Naive thymus-derived CD8-positive, alpha-beta T cell (primary cell): ENCODE results near the gene ZNF665. TPM values are rescaled to one million over a fixed set of nuclear protein-coding genes. Genes with fewer than 3 reads are reported as not detected.
"Not testable (repeated sequence)": the region's sequence is repeated elsewhere in the genome, so short reads cannot be mapped to it uniquely, and the experiment has no call there.

Source experiments
- ATAC-seq, 2 donors: fragments of 150-1000 bp; cut with Tn5 transposase in 1 of 2; sonication (Bioruptor Pico), chemical (Tn5 transposase) in 1 of 2; 1 replicate in 1 of 2; 2 replicates in 1 of 2; pipeline ENCODE4 v1.10.0; 2021; ENCODE audit warnings: mild to moderate bottlenecking in 2 of 2, moderate library complexity in 2 of 2
- POLR2A ChIA-PET: fragments of 350-600 bp; sonication (Branson Sonifier 250); formaldehyde crosslinking; loops from one replicate; lab custom pipeline; 2021; ENCODE audit warnings: antibody characterized with exemption; lab: Charles Lee
- DNase-seq, 10 donors: peaks; one replicate each; pipeline versions ENCODE4 v3.0.0 to v3.0.0-alpha.2; 2020 to 2022
- H3K27ac Mint-ChIP-seq, 10 donors: one replicate each; pipeline ENCODE4 v1.8.0; 2020 to 2022; ENCODE audit warnings: mild to moderate bottlenecking in 10 of 10, mixed read lengths in 10 of 10, moderate library complexity in 4 of 10, inconsistent platforms in 1 of 10
- H3K27me3 Mint-ChIP-seq, 5 donors: one replicate each; pipeline ENCODE4 v1.8.0; 2021 to 2022; ENCODE audit warnings: mixed read lengths in 5 of 5
- H3K36me3 Mint-ChIP-seq, 3 donors: one replicate each; pipeline ENCODE4 v1.8.0; 2020 to 2022; ENCODE audit warnings: mixed read lengths in 3 of 3, mild to moderate bottlenecking in 2 of 3, inconsistent platforms in 1 of 3
- H3K4me1 Mint-ChIP-seq, 4 donors: one replicate each; pipeline ENCODE4 v1.8.0; 2021 to 2022; ENCODE audit warnings: mixed read lengths in 4 of 4
- H3K4me3 Mint-ChIP-seq, 10 donors: one replicate each; pipeline ENCODE4 v1.8.0; 2020 to 2022; ENCODE audit warnings: mild to moderate bottlenecking in 10 of 10, mixed read lengths in 10 of 10, moderate library complexity in 6 of 10, inconsistent platforms in 1 of 10
- H3K9me3 Mint-ChIP-seq, 9 donors: one replicate each; pipeline ENCODE4 v1.8.0; 2020 to 2022; ENCODE audit warnings: mixed read lengths in 9 of 9, mild to moderate bottlenecking in 3 of 9, inconsistent platforms in 1 of 9, moderate library complexity in 1 of 9
- polyA plus RNA-seq, 3 donors: library from polyadenylated mRNA; unstranded; fragments of 300-500 nt; fragmentation: Illumina TruSeq; gene quantifications; one replicate each; pipeline ENCODE4 v1.2.3, GENCODE V29; 2021
- total RNA-seq, 8 experiments: library from RNA in 2 of 8; stranded (reverse) in 2 of 8; gene quantifications; one replicate each; pipeline ENCODE4 v1.2.3 and lab custom pipeline; 2021 to 2026

Gene ZNF665
- total and polyA plus RNA-seq, 5 experiments from 2014 or later: 7.5 to 15.3 (median 10.1) TPM

DNA sequence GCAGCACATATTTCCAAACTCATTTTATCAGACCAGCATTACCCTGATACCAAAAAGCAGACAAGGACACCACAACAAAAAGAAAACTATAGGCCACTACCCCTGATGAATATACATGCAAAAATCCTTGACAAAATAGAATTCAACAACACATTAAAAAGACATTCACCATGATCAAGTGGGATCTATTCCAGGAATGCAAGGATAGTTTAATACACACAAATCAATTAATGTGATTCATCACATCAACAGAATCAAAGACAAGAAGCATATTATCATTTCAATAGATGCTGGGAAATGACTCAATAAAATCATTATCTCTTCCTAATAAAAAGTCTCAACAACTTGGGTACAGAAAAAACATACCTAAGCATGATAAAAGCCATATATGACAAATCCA lies 45.5 kb downstream of the ZNF665 start:
- H3K27ac Mint-ChIP-seq: no peak overlapping the region
- no peak for DNase-seq
- no peaks in the 10 kb centered on the region for H3K27me3 Mint-ChIP-seq
- ATAC-seq: no peak
- peaks cover 61 to 88% (median 88%) of the 10 kb centered on the region in 3 donors for H3K36me3 Mint-ChIP-seq
- peak overlapping the region in 1 of 10 donors; percentile 6 for H3K4me3 Mint-ChIP-seq
- POLR2A ChIA-PET: no interaction called here
- H3K9me3 Mint-ChIP-seq: peaks cover 10 to 93% (median 45%) of the 10 kb centered on the region in 9 donors
- H3K4me1 Mint-ChIP-seq: no peaks in the 10 kb centered on the region

DNA sequence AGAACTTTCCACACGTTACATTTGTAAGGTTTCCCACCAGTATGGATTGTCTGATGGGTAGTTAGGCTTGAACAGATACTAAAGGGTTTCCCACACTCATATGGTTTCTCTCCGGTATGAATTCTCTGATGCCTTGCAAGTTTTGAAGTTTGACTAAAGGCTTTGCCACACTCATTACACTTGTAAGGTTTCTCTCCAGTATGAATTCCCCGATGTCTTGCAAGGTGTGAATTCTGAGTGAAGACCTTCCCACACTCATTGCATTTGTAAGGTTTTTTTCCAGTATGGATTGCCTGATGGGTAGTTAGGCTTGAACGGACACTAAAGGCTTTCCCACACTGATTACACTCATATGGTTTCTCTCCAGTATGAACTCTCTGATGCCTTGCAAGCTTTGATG lies 52.8 kb downstream of the ZNF665 start:
- ATAC-seq (no peak), DNase-seq (no peak)
- no peak overlapping the region for H3K27ac Mint-ChIP-seq
- no peaks in the 10 kb centered on the region for H3K27me3 Mint-ChIP-seq
- no peaks in the 10 kb centered on the region for H3K4me1 Mint-ChIP-seq
- H3K9me3 Mint-ChIP-seq: peaks cover 12 to 93% (median 62%) of the 10 kb centered on the region in 9 donors
- POLR2A ChIA-PET: no interaction called here
- H3K4me3 Mint-ChIP-seq: no peak overlapping the region
- H3K36me3 Mint-ChIP-seq: peaks cover 32 to 72% (median 65%) of the 10 kb centered on the region in 3 donors

DNA sequence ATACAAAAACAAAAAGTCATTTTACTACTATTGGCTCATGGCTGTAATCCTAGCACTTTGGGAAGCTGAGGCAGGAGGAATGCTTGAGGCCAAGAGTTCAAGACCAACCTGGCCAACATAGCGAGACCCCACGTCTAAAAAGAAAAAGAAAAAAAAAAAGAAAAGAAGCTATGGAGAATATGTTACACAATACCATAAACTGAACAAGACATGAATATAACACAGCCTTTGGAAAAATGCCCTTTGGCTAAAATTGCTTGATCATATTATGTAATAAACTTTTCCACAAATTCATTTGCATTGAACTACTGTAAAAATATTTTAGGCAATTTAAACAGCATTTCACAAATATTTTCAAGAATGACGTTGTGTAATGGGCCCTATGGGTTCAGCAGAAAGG lies 56.7 kb downstream of the ZNF665 start:
- DNase-seq (no peak), ATAC-seq (no peak)
- H3K27ac Mint-ChIP-seq: no peak overlapping the region
- H3K4me1 Mint-ChIP-seq: peaks cover 8 to 12% (median 9%) of the 10 kb centered on the region in 4 donors
- H3K27me3 Mint-ChIP-seq: peaks cover 0 to 7% (median 5%) of the 10 kb centered on the region in 5 donors
- H3K4me3 Mint-ChIP-seq: no peak overlapping the region
- H3K9me3 Mint-ChIP-seq: peaks cover 8 to 95% (median 55%) of the 10 kb centered on the region in 9 donors
- POLR2A ChIA-PET: no interaction called here
- peaks cover 0 to 55% (median 47%) of the 10 kb centered on the region in 3 donors for H3K36me3 Mint-ChIP-seq

DNA sequence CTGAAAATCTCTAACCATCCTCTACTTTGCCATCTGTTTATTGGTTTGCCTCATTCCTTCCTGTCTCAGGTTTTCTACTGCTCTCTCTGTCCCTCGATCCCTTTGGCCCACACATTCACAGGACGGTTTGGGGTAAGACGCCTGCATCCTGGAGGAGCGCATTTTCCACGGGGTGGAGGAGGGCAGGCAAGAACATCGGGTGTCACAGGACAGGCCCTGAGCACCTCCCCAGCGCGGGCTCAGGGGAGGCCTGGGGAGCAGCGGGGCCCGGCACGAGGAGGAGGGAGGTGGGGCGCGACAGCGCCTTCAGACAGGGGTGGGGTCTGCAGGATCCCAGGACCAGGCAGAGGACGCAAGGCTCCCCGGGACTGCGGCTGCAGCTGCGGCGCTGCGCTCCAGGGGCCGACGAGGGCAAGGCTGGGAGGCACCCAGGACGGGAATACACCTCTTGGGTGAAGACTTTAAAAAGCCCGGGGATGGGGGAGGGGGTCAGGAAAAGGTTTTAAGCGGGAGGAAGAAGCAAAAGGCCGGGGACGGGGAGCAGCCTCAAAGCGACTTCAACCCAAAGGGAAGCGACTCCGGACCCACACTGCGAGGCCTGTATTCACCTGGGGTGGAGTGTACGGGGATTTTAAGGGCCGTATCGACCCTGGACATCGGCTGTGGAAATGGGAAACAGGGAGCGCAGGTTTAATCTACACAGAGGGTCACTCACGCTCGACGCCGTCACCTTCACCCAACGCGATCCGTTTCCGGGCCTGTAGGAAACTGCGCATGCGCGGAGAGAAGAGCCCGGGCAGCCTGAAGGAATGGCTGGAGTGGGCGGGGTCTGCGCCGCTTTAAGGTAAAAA lies 60.8 kb downstream of the ZNF665 start, which contains the start of gene ZNF415:
Gene ZNF415, minus strand, starts transcription at position 770 of the 851 bp plus-strand sequence. CDS start 10,234 bp downstream, outside the sequence.
- POLR2A ChIA-PET: no interaction called here
- Mint-ChIP-seq H3K4me1 (peaks cover 9 to 17% (median 11%) of the 10 kb centered on the region in 4 donors), H3K27me3 (peaks cover 0 to 16% (median 6%) of the 10 kb centered on the region in 5 donors), H3K27ac (peak within 1 kb of the TSS in 7 of 10 donors; percentile 25 to 91 (median 55)), H3K36me3 (peaks cover 0 to 50% (median 45%) of the 10 kb centered on the region in 3 donors), H3K4me3 (peak within 1 kb of the TSS; percentile 43 to 90 (median 80)), H3K9me3 (peaks cover 8 to 92% (median 43%) of the 10 kb centered on the region in 9 donors)
- ATAC-seq (peak in 1 of 2 donors; percentile 80), DNase-seq (peak in 7 of 10 donors; percentile 4 to 84 (median 24))

DNA sequence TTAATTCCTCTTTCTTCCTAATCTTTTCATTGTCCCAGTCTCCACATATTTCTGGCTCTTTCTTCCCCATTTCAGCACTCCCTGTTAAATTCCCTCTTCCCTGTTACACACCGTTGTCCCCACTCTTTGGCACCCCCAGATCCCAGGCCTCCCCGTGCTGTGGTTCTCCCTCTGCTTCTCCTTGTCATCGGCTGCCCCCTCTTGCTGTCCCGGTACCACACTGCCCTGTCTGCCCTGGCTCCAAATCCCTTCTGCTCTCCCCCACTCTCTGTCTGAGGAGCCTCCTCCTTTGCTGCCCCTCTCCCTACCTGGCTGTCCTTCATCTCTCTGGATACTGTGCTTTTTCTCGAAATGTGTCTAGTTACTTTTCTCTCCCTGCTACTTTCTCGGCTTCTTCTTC lies 61.4 kb downstream of the ZNF665 start:
- H3K27ac Mint-ChIP-seq: peak overlapping the region in 5 of 10 donors; percentile 53 to 91 (median 88)

DNA sequence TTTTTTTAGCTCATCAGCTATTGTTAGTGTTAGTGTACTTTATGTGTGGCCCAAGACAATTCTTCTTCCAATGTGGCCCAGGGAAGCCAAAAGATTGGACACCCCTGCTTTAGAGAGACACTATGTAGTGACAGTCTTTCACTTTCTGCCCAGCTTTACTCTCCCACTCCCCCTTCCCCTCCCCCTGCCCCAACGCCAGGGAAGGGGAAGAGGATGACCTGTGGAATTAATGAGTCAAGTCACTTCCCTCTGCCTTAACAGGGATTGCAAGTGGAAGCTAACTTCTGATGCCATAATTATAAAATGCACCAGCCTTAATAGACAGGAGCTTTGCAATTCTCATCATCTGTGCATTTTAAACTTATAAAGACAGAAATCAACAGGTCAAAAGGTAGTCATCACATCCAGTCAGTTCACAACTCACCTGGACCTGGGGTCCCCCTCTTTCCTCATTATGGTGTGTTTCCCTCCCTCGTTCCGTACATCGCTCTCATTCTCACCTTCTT lies 62.0 kb downstream of the ZNF665 start:
- H3K9me3 Mint-ChIP-seq: peaks cover 5 to 84% (median 33%) of the 10 kb centered on the region in 9 donors
- peak overlapping the region in 1 of 10 donors; percentile 83 for H3K27ac Mint-ChIP-seq
- H3K4me1 Mint-ChIP-seq: peaks cover 9 to 17% (median 11%) of the 10 kb centered on the region in 4 donors
- DNase-seq (no peak), ATAC-seq (no peak)
- peaks cover 3 to 42% (median 38%) of the 10 kb centered on the region in 3 donors for H3K36me3 Mint-ChIP-seq
- POLR2A ChIA-PET: no interaction called here
- peaks cover 0 to 16% (median 6%) of the 10 kb centered on the region in 5 donors for H3K27me3 Mint-ChIP-seq
- H3K4me3 Mint-ChIP-seq: peak overlapping the region in 8 of 10 donors; percentile 69 to 90 (median 81)

More for the DNA sequence above, 61.4 kb downstream of the ZNF665 start:
- Mint-ChIP-seq H3K27me3 (peaks cover 0 to 16% (median 6%) of the 10 kb centered on the region in 5 donors), H3K4me1 (peaks cover 9 to 17% (median 11%) of the 10 kb centered on the region in 4 donors), H3K36me3 (peaks cover 3 to 45% (median 43%) of the 10 kb centered on the region in 3 donors), H3K9me3 (peaks cover 8 to 89% (median 39%) of the 10 kb centered on the region in 9 donors), H3K4me3 (peak overlapping the region; percentile 43 to 90 (median 80))
- POLR2A ChIA-PET: no interaction called here
- ATAC-seq (no peak), DNase-seq (no peak)

DNA sequence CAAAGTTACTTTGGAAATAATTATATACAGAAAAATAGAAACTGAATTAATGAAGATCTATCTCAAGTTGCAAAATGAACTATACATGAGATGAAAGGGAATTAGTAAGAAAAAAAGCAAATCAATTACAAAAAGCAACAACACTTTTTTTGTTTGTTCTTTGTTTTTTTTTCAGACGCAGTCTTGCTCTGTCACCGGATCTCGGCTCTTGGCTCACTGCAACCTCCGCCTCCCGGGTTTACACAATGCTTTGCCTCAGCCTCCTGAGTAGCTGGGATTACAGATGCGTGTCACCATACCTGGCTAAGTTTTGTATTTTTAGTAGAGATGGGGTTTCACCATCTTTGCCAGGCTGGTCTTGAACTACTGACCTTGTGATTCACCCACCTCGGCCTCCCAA lies 62.7 kb downstream of the ZNF665 start:
- ATAC-seq: no peak
- Mint-ChIP-seq H3K36me3 (peaks cover 3 to 41% (median 32%) of the 10 kb centered on the region in 3 donors), H3K27me3 (peaks cover 0 to 18% (median 6%) of the 10 kb centered on the region in 5 donors), H3K4me3 (peak overlapping the region in 1 of 10 donors; percentile 18), H3K9me3 (peaks cover 0 to 81% (median 33%) of the 10 kb centered on the region in 9 donors), H3K27ac (no peak overlapping the region), H3K4me1 (peaks cover 9 to 17% (median 11%) of the 10 kb centered on the region in 4 donors)
- POLR2A ChIA-PET: no interaction called here
- no peak for DNase-seq

DNA sequence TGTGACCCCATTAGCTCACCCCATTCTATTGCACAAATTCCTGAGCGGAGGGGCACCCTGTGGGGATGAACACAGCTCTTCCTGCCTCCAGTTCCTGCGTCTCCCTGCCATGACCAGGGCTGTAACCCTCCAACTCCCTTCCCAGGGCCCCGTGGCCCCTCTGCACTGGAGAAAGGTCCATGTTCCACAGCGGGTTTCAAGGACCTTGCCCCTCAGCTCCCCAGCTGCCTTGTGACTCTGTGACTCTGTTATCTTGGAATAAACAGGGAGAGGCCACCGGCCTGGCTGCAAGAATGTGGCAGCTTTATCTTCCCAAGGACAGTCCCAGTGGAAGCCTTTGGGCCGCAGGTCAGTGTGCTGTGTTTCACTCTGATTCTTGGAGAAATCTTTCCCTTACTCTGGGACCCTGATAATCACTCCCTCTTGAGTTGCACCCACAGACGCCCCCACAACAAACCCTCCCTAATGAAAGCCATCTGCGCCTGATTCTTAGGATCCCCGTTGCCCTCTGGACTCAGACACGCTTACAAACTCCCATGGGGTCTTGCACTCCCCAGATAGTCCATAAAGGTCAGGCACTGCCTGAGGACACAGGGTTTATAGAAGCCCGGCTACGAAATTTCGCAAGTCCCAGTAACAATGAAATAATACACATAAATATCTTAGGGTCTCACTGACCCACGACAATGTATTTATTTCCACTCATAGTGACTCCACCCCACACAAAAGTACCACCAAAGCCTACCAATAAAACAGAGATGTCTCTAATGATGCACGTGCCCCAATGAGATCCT lies 66.2 kb downstream of the ZNF665 start:
- peaks cover 2 to 17% (median 8%) of the 10 kb centered on the region in 5 donors for H3K27me3 Mint-ChIP-seq
- ATAC-seq, DNase-seq, H3K27ac Mint-ChIP-seq, H3K4me3 Mint-ChIP-seq, H3K4me1 Mint-ChIP-seq, POLR2A ChIA-PET: not testable (repeated sequence)
- H3K9me3 Mint-ChIP-seq: peaks cover 0 to 82% (median 39%) of the 10 kb centered on the region in 9 donors
- H3K36me3 Mint-ChIP-seq: peaks cover 10 to 48% (median 39%) of the 10 kb centered on the region in 3 donors

DNA sequence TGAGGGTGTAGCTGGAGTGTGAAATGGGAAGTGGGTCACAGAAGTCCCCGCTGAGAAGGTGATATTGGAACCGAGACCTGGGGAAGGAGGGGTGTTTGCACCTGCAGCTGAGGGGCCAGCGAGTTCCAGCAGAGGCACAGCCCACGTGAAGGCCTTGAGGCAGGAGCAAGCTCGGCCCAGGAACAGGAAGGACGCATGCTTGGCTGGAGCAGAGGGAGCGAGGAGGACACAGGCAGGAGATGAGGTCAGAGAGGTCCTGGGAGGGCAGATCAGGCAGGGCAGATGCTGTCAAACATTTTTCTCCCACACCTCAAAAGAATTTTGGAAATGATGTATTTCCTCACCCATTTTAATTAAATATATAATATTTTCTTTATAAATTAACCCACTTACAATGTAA lies 69.8 kb downstream of the ZNF665 start:
- H3K27ac Mint-ChIP-seq: no peak overlapping the region
- H3K36me3 Mint-ChIP-seq: peaks cover 10 to 41% (median 31%) of the 10 kb centered on the region in 3 donors
- POLR2A ChIA-PET: no interaction called here

More for the DNA sequence above, 69.8 kb downstream of the ZNF665 start:
- H3K4me3 Mint-ChIP-seq: peak overlapping the region in 2 of 10 donors; percentile 19 to 24
- ATAC-seq (no peak), DNase-seq (no peak)
- peaks cover 2 to 80% (median 36%) of the 10 kb centered on the region in 9 donors for H3K9me3 Mint-ChIP-seq
- H3K27me3 Mint-ChIP-seq: peaks cover 0 to 8% (median 5%) of the 10 kb centered on the region in 5 donors
- H3K4me1 Mint-ChIP-seq: peaks cover 0 to 3% (median 0%) of the 10 kb centered on the region in 4 donors
